NCI-H2029 treated with DMSO at 0.1 percent for 48 hours (cell line): Measurements from ENCODE around the gene DDX31.

Experiments
- DNase-seq: peaks from one replicate; lab custom pipeline; 2025; lab: John Stamatoyannopoulos, UW

The DDX31 gene

GRCh38 chr9:132546148-132547051, 123.4 kb downstream of the DDX31 start:
- peak; percentile 13 for DNase-seq

- DNase-seq = no peak
Measured at GRCh38 chr9:132545578-132545977, 124.2 kb downstream of the DDX31 start.

GRCh38 chr9:132543960-132544359, 125.8 kb downstream of the DDX31 start:
- no peak for DNase-seq

GRCh38 chr9:132543251-132543650, 126.5 kb downstream of the DDX31 start:
- no peak for DNase-seq
